GM19467 (cell line): ENCODE results near the gene RELL1.

ENCODE experiments used
- ATAC-seq: cut with Tn5 transposase; IDR thresholded peaks from one replicate; pipeline ENCODE4 v1.9.1; 2021; ENCODE audit warnings: mild to moderate bottlenecking, moderate library complexity; ENCODE audit not compliant: unreplicated experiment

The RELL1 gene

GRCh38 chr4:37603711-37604110 lies 82.5 kb downstream of the RELL1 start:
- no peak for ATAC-seq

- ATAC-seq = peak; percentile 70
These were observed 83.1 kb downstream of the RELL1 start for GRCh38 chr4:37603070-37603468.

GRCh38 chr4:37602454-37603069 lies 83.6 kb downstream of the RELL1 start:
- ATAC-seq = no peak

- ATAC-seq = no peak
These were observed 84.6 kb downstream of the RELL1 start for GRCh38 chr4:37601531-37601930.

GRCh38 chr4:37599092-37599790 lies 86.9 kb downstream of the RELL1 start:
- ATAC-seq = no peak

GRCh38 chr4:37597034-37597433 lies 89.1 kb downstream of the RELL1 start:
- ATAC-seq = no peak

GRCh38 chr4:37595875-37596680 lies 90.1 kb downstream of the RELL1 start:
- ATAC-seq = no peak

GRCh38 chr4:37594099-37594498 lies 92.1 kb downstream of the RELL1 start:
- ATAC-seq = no peak

- ATAC-seq = no peak
These were observed 94.8 kb downstream of the RELL1 start for GRCh38 chr4:37591349-37591748.

- no peak for ATAC-seq
These were observed 96.2 kb downstream of the RELL1 start for GRCh38 chr4:37590016-37590415.

- ATAC-seq = no peak
These were observed 98.0 kb downstream of the RELL1 start for GRCh38 chr4:37588150-37588549.

- ATAC-seq = no peak
These were observed 100.0 kb downstream of the RELL1 start for GRCh38 chr4:37586194-37586593.

GRCh38 chr4:37584493-37585060 lies 101.6 kb downstream of the RELL1 start:
- ATAC-seq = no peak

GRCh38 chr4:37584071-37584470 lies 102.1 kb downstream of the RELL1 start:
- ATAC-seq = no peak

GRCh38 chr4:37573566-37573965 lies 112.6 kb downstream of the RELL1 start:
- no peak for ATAC-seq

- no peak for ATAC-seq
These were observed 117.7 kb downstream of the RELL1 start for GRCh38 chr4:37568489-37568888.

- no peak for ATAC-seq
These were observed 118.3 kb downstream of the RELL1 start for GRCh38 chr4:37567836-37568235.

- no peak for ATAC-seq
These were observed 123.6 kb downstream of the RELL1 start for GRCh38 chr4:37562592-37562991.

GRCh38 chr4:37561803-37562207 lies 124.4 kb downstream of the RELL1 start:
- peak; percentile 94 for ATAC-seq

- ATAC-seq = no peak
These were observed 124.9 kb downstream of the RELL1 start for GRCh38 chr4:37561196-37561802.
